H1 (cell line): ENCODE results near the gene WWC1. TPM values are rescaled to one million over a fixed set of nuclear protein-coding genes. Genes with fewer than 3 reads are reported as not detected.

Source experiments
- BRCA1 ChIP-seq: IDR thresholded peaks from 2 replicates; pipeline ENCODE4 v1.6.1; 2012; ENCODE audit warnings: low read depth, low read length, improper control_type of control experiment
- POU5F1 ChIP-seq: IDR thresholded peaks from 2 replicates; pipeline ENCODE4 v1.6.1; 2011; ENCODE audit warnings: low read depth, mild to moderate bottlenecking, low read length, moderate library complexity
- polyA plus RNA-seq, 7 experiments: library from polyadenylated mRNA; depleted of rRNA in 3 of 7; stranded (reverse) in 5 of 7; unstranded in 2 of 7; fragments of >200 nt in 5 of 7; fragments of 200-250 nt in 2 of 7; gene quantifications; 1 replicate in 5 of 7; 2 replicates in 1 of 7; 4 replicates in 1 of 7; pipeline versions ENCODE4 v1.2.1 to v1.2.3, GENCODE V29; 2011 to 2013; ENCODE audit warnings: missing spikeins in 2 of 7, mixed read lengths in 2 of 7
- total RNA-seq: library from RNA; stranded (reverse); fragmentation: NEBNext Ultra II Directional; extraction: Animal tissue kit (Norgen Biotek cat#: 25700); gene quantifications from 2 replicates; pipeline ENCODE4 v1.2.1, GENCODE V29; 2021
- TF ChIP-seq, protein P1 (sequence below): IDR thresholded peaks from 2 replicates; pipeline ENCODE4 v1.6.1; 2012; ENCODE audit warnings: inconsistent platforms

The WWC1 gene
- total and polyA plus RNA-seq, 2 of the 8 experiments (the other 6 are each of a cell fraction or from before 2014, with no cell fraction given) = 16.4 to 41.1 TPM

DNA sequence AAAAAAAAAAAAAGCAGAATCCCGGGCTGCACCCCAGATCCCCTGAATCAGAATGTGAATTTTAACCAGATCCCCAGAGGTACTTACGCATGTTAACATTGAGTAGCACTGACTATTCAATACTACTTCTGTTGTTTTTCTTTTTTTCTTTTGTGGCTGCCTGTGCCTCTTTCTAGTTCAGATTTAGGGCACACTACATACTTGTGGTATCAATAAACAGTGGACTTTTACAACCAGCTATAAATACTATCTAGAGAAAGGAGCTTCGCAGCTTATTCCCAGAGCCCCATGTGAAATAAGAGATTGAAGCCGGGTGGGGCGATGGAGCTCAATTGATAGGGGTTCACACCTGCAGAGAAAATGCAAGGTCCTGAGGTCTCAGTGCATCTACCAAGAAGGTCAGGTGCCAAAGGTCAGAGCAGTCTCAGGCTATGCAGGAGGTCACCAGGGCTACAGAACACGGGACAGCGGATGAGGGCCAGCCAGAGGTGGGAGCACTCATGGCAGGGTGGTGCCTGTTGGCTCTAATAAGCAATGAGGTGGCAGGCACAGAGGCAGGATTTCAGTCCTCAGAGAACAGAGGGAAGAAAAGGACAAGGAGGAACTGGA is 22.3 kb downstream of the WWC1 start (continued):
- TF ChIP-seq, protein P1, sequence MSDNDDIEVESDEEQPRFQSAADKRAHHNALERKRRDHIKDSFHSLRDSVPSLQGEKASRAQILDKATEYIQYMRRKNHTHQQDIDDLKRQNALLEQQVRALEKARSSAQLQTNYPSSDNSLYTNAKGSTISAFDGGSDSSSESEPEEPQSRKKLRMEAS = no peak
- no peak for TF ChIP-seq POU5F1
- TF ChIP-seq BRCA1 = no peak
